ENCODE results near the gene SKI.

DNA sequence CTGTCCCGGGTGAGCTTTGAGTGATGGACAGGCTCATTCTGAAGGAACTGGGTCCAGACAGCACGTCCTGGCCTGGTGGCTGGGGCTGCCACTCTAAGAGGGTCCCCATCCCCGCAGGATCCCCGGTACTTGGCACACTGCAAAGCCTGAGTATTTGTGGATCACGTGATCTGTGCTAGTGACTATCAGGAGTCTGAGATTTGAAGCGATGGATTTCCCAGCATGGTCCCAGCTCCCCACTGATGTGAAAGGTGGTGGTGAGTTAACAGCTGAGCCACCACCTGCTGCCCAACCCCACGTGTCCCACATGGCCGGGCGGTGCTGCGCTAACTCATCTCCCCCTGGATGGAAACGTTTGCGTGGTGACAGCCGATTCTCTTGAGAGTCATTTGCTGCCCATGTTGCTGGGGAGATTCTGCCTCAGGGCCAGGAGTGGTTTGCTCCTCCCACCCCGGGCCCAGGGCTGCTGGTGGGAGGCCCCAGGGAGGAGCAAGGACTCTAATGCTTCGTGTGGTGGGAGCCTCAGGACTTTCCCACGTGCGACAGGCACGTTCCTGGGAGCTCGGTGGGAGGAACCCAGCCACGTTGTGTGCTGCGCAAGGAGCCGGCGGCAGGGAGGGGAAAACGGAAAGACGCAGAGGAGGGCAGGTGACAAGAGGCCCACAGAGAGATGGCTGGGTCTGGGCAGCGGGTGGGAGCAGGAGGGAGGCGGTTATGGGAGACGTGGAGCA is 48.7 kb upstream of the SKI start:
- TF ChIP-seq, protein P1, sequence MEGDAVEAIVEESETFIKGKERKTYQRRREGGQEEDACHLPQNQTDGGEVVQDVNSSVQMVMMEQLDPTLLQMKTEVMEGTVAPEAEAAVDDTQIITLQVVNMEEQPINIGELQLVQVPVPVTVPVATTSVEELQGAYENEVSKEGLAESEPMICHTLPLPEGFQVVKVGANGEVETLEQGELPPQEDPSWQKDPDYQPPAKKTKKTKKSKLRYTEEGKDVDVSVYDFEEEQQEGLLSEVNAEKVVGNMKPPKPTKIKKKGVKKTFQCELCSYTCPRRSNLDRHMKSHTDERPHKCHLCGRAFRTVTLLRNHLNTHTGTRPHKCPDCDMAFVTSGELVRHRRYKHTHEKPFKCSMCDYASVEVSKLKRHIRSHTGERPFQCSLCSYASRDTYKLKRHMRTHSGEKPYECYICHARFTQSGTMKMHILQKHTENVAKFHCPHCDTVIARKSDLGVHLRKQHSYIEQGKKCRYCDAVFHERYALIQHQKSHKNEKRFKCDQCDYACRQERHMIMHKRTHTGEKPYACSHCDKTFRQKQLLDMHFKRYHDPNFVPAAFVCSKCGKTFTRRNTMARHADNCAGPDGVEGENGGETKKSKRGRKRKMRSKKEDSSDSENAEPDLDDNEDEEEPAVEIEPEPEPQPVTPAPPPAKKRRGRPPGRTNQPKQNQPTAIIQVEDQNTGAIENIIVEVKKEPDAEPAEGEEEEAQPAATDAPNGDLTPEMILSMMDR (IDR thresholded peaks at IDR 0.05; ENCODE audit: poor library complexity) = no peak
- TF ChIP-seq EZH2phosphoT487 (IDR thresholded peaks at IDR 0.05; ENCODE audit: low read depth, severe bottlenecking, unreplicated experiment) (no peak), EZH2 (IDR thresholded peaks at IDR 0.05; ENCODE audit: borderline replicate concordance) (no peak)
